HG03354 (cell line): Measurements from ENCODE around the gene TCEA2.
A peak's percentile ranks its signal among the peaks of the same experiment; 100 is the strongest.

Experiments
- ATAC-seq: cut with Tn5 transposase; IDR thresholded peaks from one replicate; pipeline ENCODE4 v1.9.1; 2021; ENCODE audit warnings: mild to moderate bottlenecking; ENCODE audit not compliant: unreplicated experiment, poor library complexity, severe bottlenecking

The TCEA2 gene

DNA sequence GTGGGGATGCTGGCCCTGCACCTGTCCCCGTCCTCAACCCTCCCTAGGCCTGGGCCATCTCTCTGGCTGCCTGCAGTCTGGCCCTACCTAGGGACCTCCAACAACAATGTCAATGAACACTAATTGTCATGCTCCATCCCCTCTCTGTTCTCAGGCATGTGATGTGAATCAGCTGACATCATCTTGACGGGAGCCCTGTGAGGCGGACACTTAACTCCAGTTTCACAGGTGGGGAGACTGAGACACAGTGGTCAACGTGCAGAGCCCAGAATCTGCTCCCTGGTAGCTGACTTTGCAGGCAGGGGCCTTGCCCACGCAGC, 762 bp upstream of the TCEA2 start:
- ATAC-seq = no peak

DNA sequence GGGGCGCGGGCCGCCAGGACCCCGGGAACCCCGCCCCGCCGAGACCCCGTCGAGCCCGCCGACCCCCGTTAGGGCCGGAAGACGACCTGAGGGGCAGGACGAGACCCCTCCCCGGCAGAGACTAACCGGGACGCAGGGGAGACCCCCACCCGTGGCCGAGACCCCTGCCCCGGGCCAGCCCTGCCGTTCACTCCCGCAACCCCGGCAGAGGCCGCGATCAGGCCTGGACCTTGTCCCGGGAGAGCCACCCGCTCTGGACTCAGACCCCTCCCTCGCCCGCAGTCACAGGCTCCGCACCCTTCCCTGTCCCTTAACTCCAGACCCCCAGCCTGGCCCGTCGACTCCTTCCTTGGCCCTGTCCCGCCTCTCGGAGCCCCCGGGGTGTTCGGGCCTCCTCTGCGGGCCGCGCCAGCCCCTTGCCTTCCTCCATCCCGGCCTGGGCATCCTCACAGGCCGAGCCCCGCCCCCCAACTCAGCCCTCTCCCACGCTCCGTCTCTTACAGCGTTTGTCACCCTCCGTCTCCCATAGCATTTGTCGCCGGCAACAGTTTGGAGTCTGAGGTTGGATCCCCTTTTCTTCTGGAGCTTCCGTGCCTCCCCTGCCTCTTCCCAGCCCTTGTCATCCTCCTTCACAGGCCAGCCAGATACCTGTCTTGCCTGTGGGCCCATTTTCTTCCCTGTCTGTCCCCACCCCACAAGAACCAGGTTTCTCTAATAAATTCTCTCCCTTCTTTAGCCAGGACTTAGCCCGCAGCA, 569 bp downstream of the TCEA2 start:
- peak; percentile 6 for ATAC-seq

DNA sequence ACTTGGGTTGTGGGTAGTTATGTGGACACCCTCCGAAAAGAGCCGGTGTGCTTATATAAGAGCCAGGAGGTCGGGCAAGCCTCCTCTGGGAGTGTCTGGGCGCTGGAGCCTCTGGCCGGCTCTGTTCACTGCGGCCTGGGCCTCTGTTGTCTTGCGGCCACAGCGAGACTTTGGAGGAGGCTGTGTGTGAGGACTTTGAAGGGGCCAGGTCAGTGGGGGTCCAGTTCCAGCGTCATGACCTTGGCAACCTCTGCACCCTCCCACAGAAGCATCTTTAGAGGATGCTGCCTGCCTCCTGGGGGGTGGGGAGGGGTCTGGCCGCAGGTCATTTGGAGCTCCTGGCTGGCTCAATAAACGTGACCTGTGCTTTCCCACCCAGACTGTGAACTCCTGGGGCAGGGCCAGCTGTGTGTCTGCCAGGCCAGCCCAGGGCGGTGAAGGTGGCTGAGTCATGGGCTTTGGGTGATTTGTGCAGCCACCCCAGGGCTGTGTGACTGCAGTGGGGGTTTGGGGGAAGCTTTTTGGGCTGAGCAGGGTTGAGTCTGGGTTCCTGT, 1.2 kb downstream of the TCEA2 start:
- ATAC-seq = no peak

DNA sequence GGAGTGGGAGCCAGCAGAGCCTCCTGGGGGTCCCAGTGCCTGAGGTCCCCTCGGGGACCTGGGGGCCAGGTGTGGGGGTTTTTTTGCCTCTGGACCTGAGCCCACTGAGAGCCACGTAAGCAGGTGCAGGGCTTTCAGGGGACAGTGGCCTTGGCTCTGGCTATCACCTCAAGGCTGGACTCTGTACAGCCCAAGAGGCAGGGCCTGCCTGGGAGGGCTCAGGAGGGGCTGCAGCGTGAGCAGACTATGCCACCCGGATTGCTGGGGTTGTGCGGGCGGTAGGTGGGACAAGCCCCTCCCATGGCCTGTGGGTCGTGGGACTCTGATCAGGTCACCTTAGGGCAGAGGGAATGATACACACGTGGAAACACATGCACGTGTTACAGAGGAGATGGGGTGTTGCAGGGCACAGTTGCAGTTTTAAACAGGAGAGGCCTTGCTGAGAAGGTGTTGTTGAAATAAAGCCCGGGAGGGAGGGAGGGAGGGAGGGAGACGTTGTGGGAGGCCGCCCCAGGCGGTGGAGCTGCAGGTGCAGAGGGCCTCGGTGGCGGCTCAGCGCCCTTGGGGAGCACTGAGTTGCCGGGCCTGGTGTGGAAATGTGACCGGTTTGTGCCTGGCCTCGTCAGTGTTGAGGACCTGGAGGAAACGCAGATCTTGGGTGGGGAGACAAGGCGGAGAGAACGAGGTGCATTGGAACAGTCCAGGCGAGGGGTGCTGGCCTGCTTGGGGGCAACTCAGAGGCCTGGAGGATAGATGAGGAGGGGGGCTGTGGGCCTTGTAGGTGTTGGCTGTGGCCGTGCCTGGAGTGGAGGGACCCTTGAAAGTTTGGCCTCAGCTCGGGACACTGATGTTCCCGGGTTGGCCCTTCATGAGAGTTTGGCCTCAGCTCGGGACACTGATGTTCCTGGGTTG, 2.3 kb downstream of the TCEA2 start:
- no peak for ATAC-seq

DNA sequence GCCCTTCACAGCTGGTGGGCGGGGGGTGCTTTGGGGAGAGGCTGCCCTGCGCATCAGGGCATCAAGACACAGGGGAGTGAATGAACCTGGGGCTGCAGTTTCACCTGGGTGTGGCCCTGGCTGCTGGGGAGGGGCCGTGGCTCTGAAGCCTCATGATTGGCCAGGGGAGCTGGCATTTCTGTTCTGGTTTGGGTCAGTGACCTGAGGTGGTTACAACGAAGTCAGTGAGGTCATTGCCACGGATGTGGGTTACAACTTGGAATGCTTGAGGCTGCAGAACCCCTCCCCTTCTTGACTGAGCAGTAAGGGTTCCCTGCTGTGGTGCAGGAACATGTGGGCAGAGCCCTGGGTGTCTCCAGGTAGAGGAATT, 3.0 kb downstream of the TCEA2 start:
- no peak for ATAC-seq

DNA sequence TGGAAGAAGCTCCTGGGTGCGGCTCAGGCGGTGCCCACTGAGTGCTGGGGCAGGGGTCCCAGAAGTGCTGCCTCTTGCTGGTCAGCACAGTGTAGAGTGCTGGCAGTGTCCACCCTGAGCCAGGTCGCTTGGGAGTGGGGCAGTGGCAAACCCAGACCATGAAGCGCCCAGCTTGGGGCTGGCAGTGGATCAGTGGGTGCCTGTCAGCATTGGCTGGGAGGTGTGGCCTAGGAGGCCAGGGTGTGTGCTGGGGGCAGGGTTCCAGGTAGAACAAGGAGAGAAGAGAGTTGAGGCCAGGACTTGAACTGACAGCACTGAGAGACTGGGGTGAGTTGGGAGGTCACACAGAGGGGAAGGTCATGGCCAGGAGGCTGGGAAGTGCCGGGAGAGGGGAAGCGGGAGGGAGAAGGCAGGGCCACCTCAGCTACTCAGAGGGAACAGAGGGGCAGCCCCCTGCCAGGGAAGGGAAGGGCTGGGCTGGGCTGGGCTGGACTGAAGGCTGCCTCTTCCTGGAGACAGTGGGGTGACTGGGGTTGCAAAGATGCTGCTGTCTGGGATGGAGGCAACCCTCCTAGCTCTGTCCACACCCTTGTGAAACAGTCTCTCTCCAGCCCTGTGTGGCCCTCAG, 4.1 kb downstream of the TCEA2 start:
- no peak for ATAC-seq

DNA sequence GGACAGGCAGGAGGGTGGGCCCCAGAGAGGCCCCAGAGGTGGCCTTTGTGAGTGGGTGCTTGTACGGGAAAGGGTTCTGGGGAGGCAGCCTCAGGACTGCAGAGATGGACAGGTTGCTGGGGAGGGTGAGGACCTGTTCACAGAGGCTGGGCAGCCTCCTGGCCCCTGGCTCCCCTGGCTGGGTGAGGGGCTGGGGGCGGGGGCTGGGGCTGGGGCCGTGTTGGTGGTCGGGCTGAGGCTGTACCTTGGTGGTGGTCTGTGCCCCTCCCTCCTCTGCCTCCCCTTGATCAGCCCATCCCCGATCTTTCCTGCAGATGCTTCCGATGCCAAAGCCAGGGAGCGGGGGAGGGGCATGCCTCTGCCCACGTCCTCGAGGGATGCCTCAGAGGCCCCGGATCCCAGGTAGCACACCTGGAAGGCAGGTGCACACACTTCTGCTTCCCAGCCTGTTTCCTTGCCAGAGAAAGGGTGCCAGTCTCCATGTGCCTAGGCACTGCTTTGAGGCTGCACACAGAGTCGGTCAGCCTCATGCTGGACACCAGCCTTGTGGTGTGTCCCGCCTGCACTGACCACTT, 4.8 kb downstream of the TCEA2 start:
- no peak for ATAC-seq

DNA sequence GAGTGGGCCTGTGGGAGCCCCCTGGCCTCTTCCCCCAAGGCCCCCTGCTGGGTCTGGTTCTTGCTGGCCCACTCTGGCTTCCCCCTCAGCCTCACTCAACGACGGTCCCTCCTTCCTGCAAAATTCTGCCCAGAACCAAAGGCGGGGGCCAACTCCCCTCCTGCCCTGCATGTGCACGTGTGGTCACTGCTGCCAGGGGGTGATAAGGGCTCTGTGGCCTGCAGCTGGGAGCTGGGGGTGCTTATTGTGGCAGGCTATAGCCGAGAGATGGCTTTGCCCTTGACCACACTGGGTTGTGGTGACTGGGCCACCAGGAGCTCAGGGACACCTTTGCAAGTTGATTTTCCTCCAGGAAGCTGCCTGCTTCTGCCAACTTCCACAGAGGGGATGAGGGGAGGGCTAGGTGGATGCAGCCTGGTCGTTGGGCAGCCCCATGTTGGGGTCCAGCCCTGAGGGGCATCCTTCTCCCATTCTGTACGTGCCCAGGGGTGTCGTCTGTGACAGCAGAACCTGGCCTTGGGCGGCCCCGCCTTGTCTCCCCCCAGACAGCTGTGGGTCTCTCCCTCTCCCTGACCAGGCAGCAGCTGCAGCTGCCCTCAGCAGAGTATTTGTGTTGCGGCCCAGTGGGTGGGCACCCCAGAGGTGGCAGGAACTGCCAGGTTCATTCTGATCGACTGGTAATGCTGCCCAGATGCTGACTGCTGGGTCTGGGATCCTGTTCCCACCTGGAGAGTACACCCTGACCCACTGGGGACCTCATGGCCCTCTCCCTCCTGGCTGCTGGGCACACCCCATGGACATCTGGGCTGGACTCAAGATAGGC, 5.6 kb downstream of the TCEA2 start:
- ATAC-seq = no peak

DNA sequence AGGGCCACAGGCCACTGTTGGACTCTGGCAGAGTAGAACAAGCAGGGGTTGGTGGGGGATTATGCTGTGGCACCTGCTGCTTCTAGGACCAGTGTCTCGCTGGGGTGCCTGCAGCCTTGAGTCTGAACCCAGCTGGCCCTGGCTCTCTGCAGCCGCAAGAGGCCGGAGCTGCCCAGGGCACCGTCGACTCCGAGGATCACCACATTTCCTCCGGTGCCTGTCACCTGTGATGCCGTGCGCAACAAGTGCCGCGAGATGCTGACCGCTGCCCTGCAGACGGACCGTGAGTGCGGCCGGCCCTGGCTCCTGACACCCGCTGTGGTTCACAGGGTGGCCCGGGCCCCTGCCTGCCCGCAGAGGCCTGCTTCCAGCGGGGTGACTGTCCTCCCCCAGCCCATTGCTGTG, 6.2 kb downstream of the TCEA2 start:
- no peak for ATAC-seq

DNA sequence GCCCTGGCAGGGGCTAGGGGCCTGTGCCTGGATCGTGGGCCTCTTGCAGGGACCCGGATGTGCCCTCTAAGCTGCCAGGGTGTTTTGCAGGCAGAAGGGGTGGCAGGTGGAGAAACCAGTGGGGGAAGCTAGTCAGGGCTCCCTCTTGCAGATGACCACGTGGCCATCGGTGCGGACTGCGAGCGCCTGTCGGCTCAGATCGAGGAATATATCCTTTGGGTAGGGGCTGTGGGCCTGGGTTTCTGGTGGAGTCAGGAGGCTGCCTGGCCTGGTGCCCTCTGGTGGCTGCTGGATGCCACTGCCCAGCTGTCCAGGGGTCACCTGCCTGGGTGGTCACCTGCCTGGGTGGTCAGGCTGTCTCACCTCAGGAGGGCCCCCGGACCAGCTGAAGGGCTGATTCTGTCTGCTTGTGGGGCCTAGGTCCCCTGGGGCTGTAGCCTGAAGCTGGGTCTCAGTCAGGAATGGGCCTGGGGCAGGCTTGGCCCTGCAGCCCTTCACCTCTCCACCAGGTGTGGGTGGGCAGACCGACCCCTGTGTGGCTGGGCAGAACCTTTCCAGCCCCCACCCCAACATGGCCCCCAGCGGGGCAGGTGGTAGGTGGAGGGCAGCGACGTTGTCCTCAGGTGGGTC, 6.7 kb downstream of the TCEA2 start:
- ATAC-seq = no peak

DNA sequence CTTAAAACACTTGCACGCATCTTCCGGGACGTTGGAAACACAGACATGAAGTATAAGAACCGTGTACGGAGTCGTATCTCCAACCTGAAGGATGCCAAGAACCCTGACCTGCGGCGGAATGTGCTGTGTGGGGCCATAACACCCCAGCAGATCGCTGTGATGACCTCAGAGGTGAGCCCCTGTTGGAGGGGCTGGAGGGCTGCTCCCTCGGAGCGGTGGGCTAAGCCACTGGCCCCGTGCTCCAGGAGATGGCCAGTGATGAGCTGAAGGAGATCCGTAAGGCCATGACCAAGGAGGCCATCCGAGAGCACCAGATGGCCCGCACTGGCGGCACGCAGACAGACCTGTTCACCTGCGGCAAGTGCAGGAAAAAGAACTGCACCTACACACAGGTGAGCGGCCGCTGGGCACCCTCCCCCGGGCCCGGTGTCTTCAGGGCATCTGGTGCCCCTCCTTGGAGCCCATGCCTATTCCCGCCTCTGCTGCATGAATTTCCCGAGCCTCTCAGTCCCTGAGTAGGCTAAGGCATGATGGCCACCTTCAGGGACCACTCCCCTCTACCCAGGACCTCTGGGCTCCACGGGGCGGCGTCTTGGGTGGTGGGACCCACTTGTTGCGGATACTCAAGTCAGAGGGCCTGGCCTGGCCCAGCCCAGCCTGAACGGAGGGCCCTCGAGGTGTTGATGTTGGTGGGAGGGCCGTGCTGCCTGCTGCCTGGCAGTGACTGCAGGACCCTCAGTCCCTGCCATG, 7.4 kb downstream of the TCEA2 start:
- ATAC-seq = no peak

DNA sequence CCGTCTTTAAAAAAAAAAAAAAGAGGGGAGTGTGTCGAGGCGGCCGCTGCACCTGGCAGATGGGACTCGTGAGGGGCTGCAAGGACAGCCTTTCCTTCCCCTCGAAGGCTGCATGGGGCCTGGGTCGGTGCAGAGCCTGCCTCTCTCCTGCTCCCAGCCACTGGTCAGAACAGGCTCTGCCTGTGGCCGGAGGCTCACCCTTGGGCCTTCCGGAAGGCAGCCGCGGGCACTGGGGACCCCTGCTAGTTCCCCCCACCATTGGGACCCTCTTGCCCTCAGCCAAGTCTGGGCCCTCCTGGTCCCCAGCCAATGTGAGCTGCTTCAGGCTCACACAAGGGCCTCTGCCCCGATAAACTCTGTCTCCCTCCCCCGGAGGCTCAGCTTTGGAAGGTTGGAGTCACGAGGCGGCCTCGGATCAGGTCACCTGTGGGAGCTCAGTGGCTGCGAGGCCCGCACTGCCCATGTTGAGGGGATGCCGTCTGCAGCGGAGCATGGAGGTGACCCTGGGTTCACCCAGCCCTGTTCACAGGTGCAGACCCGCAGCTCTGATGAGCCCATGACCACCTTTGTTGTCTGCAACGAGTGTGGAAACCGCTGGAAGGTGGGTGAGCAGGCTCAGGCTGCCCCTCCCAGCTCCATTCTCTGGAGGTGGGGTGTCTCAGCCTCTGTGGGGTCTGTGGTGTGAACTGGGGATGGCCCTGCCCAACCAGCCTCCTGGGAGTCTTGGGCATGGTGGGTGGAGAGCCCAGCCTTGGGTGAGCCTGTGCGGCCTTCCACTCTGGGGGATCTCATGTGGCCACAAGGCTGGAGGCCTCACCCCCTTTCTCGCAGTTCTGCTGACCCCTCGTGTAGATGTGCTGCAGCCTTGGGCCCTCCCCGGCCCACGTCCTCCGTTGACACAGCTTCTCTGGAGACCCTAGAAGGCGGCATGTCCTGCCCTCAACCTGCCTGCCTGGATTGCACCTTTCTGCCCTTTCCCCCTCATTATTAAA, 8.6 kb downstream of the TCEA2 start:
- ATAC-seq = no peak

DNA sequence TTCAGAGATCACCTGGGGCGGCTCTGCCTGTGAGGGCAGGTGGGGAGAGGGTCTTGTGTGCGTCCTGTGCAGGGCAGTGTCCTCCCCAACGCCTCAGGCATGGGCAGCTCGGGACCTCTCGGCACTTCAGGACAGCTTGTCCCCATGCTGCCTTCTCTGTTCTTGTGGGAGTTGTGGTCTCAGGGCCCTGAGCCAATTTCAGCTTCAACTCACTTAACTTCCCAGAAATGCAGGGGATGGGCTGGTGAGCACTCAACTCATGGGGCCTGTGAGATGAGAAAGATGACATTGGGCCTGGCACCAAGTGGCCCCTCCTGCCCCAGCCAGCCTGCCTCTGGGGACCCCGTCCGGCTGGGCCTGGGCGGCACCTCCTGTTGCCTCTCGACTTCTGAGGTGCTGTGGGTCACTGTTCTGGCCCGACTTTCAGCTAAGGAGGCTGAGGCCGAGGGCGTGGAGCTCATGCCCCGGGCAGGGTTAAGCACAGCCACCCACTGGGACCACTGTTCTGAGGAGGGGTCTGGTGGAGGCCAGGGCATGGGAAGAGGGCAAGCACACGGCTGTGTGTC, 9.6 kb downstream of the TCEA2 start:
- no peak for ATAC-seq

DNA sequence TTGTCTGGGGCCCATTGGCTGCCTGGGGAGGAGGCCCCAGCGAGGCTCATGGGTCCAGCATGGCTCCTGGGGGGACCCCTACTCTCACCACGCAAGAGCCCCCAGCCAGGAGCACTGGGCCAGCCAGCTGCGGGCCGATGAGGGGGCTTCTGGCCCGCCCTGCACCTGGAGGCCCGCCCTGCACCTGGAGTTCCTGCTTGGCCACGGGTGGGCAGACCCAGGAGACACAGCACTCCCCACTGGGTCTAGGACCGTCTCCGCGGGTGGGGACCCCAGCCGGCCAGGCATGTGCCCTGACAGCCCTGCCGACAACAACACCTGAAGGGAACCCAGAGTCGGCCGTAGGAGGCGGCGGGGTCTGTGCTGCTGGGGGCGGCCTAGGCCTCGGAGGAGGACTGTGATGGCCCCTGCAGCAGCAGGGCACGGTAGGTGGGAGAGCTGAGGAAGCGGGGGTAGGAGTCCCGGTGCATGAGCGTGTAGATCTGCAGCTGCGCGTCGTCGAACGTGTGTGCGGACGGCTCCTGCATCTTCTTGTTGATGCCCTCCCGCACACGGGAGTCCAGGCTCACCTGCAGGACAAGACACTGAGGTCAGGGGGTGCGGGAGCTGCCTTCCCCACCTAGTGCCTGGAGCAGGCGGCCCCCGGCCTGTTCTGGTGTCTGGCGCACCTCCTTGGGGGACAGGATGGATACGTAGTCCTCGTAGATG, 10.6 kb downstream of the TCEA2 start:
- no peak for ATAC-seq

DNA sequence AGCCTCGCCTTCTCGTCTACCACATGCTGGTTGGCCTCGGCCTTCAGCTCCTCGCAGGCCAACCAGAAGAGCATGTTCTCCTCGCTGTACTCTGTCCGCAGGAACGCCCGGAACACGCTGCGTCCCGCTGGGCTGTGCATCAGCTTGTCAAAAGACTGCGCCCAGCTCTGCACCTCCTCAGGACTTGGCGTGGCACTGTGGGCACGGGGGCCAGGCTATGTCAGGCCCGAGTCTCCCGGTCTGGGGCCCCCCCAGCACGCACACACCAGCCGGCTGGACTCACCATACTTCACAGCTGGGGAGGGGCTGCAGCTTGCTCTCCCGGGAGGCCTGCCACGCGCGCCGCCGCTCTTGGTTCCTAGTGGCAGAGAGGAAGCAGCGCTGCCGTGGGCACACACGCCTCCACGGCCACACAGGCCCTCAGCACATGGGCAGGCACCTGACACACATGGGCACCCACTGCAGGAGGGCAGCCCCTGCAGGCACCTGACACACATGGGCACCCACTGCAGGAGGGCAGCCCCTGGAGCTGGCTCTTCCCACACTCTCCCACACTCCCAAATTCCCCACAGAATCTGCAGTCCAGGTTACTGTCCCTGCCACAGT, 11.3 kb downstream of the TCEA2 start:
- ATAC-seq = no peak

DNA sequence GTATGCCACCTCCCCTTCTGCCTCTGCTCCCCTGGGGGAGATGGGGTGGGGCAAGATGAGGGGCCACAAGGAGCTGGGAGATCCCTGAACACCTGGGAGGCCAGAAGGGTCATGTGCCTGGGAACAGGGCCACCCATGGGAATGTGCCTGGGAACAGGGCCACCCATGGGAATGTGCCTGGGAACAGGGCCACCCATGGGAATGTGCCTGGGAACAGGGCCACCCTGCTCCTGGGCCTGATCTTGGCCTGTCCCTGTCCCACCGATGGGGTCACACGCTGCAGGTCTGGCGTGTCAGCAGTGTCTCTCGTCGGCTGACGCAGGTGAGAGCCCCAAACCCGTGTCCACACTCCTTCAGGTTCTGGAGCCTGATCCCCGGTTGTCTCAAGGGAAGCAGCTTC, 12.0 kb downstream of the TCEA2 start:
- no peak for ATAC-seq
